Measurements from ENCODE around the gene RPRD1B.

GRCh38 chr20:38034108-38034649 is 633 bp downstream of the RPRD1B start:
- TF ChIP-seq EZH2phosphoT487 (IDR thresholded peaks at IDR 0.05; ENCODE audit: borderline replicate concordance, low read depth), result no peak
- TF ChIP-seq, protein P1, sequence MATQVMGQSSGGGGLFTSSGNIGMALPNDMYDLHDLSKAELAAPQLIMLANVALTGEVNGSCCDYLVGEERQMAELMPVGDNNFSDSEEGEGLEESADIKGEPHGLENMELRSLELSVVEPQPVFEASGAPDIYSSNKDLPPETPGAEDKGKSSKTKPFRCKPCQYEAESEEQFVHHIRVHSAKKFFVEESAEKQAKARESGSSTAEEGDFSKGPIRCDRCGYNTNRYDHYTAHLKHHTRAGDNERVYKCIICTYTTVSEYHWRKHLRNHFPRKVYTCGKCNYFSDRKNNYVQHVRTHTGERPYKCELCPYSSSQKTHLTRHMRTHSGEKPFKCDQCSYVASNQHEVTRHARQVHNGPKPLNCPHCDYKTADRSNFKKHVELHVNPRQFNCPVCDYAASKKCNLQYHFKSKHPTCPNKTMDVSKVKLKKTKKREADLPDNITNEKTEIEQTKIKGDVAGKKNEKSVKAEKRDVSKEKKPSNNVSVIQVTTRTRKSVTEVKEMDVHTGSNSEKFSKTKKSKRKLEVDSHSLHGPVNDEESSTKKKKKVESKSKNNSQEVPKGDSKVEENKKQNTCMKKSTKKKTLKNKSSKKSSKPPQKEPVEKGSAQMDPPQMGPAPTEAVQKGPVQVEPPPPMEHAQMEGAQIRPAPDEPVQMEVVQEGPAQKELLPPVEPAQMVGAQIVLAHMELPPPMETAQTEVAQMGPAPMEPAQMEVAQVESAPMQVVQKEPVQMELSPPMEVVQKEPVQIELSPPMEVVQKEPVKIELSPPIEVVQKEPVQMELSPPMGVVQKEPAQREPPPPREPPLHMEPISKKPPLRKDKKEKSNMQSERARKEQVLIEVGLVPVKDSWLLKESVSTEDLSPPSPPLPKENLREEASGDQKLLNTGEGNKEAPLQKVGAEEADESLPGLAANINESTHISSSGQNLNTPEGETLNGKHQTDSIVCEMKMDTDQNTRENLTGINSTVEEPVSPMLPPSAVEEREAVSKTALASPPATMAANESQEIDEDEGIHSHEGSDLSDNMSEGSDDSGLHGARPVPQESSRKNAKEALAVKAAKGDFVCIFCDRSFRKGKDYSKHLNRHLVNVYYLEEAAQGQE (IDR thresholded peaks at IDR 0.05; ENCODE audit: low read depth, low read length), result no peak
- TF ChIP-seq, protein P2, sequence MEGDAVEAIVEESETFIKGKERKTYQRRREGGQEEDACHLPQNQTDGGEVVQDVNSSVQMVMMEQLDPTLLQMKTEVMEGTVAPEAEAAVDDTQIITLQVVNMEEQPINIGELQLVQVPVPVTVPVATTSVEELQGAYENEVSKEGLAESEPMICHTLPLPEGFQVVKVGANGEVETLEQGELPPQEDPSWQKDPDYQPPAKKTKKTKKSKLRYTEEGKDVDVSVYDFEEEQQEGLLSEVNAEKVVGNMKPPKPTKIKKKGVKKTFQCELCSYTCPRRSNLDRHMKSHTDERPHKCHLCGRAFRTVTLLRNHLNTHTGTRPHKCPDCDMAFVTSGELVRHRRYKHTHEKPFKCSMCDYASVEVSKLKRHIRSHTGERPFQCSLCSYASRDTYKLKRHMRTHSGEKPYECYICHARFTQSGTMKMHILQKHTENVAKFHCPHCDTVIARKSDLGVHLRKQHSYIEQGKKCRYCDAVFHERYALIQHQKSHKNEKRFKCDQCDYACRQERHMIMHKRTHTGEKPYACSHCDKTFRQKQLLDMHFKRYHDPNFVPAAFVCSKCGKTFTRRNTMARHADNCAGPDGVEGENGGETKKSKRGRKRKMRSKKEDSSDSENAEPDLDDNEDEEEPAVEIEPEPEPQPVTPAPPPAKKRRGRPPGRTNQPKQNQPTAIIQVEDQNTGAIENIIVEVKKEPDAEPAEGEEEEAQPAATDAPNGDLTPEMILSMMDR (IDR thresholded peaks at IDR 0.05), result no peak
- TF ChIP-seq ELF1 (IDR thresholded peaks at IDR 0.05), result no peak
- TF ChIP-seq POLR2AphosphoS5 (IDR thresholded peaks at IDR 0.05; ENCODE audit: low read depth, low read length), result no peak
- no peak for TF ChIP-seq JUND (IDR thresholded peaks at IDR 0.05)
- TF ChIP-seq GABPA (IDR thresholded peaks at IDR 0.05; ENCODE audit: low read depth), result no peak
